Nucleus accumbens (tissue), 56 donors: ENCODE results near the gene GALNS.

Source experiments
- DNase-seq, 56 donors: peaks; one replicate each; lab custom pipeline; 2025; lab: John Stamatoyannopoulos, UW

Gene GALNS

GRCh38 chr16:88878356-88878755 lies 21.6 kb upstream of the GALNS start:
- DNase-seq = no peak

GRCh38 chr16:88877564-88878289 lies 21.0 kb upstream of the GALNS start:
- no peak for DNase-seq

DNA sequence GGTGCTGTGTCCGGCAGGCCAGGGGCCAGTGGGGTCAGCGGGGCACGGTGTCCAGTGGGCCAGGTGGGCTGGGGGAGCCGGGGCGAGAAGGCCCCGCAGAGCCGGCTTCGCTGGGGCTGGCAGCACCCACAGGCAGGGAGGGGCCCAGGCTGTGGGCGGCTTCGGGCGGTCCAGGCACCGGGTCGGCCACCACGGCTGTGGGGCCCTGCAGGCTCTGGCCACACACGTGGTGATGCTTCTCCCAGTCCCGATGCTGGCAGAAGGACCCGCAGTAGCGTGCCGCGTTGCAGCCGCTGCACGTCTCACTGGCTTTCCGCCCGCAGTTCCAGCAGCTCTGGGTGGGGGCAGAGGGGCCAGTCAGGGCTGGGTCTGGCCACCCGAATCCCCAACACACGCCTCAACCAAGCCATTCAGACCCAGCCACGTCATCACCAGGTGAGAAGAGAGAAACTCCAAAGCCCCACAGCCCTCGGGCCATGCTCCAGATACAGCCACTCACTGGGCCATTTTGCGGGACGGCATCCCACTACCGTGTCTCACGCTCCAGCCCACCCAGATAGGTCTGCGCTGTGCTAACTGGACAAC lies 20.3 kb upstream of the GALNS start:
- no peak for DNase-seq

GRCh38 chr16:88875703-88876234 lies 19.0 kb upstream of the GALNS start:
- DNase-seq = no peak

DNA sequence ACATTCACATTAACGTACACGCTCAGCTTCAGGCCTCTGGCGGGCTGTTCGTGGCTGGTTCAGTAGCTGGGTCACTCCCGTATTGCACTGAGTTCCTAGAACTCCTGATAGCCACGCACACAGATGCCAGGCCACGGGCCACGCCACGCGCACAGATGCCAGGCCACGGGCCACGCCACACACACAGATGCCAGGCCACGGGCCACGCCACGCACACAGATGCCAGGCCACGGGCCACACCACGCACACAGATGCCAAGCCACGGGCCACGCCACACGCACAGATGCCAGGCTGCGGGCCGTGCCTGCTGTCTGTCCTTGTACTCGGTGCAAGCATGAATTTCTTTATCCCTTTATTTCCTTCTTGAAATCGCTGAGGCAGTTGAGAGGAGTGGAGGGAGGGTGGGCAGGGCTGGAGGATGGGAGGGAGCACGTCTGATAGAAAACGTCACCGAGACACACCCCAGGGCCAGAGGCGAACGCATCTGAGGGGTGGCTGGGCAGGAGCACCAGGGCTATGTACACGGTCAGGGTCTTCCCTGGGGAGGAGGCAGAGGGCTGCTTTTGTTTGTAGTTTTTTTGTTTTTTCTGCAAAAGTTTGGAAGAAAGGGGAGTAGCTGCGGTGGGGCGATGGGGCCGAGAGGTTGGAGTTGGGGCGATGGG lies 18.3 kb upstream of the GALNS start:
- no peak for DNase-seq

DNA sequence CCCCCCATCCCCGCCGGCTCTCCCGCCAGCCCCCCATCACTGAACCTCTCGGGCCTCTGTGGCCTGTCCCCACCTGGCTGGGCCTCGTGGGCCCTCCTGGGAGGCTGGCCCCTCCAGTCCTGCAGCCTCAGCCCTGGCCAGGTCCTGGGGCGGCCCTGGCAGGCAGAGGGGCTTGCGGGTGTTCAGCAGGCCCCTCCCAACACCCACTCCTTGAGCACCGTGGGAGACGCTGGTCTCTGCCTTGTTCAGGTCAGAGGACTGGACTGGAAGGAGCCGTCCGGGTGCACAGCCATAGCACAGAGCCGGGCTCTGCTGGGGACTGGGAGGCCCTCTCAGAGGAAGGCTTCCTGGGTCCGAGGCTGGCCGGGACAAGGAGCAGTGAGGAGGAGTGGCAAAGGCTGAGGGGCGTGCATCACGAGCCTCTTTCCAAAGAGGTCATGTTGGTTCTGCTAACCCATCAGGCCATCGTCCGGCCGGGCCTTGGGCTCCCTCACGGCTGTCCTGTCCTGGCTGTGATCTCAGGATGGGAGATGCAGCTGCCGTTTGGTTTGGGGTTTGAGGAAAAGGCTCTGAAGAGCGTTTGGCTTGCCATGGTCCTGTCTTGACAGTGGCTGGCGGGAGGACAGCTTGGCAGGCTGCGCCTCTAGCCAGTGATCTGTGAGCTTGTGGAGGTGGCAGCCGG lies 16.0 kb upstream of the GALNS start:
- no peak for DNase-seq

- no peak for DNase-seq
Measured at GRCh38 chr16:88871730-88872416, 15.1 kb upstream of the GALNS start.

GRCh38 chr16:88871349-88871702 lies 14.6 kb upstream of the GALNS start:
- no peak for DNase-seq

DNA sequence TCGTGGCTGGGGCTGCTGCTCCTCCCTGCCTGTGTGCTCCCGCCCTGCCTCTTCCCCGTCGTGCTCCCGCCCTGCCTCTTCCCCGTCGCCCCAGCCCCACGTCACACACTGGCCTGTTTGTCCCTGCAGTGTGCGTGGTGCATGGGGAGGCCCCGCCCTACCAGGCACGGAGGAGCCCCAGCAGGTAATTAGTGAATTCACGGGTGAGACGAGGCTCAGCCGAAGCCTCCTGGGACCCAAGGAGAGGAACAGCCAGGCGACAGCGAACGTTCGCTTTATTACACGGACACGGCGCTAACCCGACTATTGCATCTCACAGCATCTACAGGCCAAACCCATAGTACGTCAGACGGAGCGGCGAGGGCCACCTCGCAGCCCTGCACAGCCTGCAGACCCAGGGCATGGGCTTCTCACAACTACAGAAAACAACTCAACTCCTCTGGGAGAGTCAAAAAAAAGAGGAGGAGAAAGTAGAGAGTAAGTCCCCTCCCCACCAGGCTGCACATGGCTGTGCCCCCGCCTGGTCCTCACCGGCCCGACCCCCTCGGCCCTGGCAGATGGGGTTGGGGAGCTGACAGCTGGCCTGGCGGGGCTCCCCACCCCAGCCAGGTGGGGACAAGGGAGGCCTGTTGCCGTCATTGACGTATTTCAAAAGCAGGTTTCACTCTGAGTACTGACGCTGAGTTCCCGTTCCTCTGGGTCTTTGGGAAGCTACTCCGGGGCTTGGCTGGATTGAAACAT lies 14.0 kb upstream of the GALNS start:
- DNase-seq = no peak

DNA sequence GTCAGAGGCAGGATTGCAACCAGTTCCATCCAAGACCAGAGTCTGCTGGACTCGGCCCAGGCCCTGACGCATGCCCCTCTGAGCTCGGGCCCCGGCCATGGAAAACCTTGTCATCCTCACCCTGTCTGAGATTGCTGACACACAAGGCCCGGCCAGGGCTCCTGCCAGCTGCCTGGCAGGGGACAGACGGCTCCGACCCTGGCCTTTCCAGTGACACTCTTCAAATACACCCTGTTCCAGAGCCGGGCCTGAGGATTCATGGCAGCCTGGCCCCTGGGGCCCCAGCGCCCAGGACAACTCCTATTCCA lies 12.9 kb upstream of the GALNS start:
- DNase-seq = no peak

DNA sequence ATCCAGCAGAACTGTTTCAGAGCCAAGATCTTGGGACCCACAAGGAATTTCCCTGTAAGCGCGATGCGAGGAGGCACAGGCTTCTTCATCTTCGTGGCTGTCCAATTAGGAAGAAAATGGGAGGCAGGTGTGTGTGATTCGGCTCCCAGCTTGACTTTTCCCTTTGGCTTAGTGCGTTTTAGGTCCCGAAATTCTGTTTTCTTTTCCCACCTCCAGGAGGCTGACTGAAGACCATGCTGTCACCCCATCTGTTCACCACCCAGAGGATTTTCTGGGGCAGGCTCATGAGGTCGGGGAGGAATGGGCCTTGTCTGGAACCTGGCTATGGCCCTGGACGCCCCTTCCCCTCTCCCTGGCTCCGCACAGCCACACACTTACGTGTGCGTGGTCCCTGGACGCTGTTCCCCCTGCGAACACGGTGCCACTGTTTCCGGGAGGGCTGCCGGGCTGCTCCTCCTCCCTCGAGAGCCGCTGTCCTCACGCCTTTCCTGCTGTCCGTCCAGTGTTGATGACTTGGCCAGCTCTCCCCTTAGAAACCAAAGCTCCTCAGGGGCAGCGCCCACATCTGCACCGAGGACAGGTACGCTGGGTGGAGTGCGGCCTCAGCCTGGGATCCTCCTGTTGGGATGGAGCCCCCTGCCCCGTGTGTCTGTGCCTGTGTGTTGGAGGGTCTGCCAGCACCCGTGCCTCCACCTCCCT lies 12.4 kb upstream of the GALNS start:
- no peak for DNase-seq

- DNase-seq = no peak
Measured at GRCh38 chr16:88867581-88868246, 11.0 kb upstream of the GALNS start.

DNA sequence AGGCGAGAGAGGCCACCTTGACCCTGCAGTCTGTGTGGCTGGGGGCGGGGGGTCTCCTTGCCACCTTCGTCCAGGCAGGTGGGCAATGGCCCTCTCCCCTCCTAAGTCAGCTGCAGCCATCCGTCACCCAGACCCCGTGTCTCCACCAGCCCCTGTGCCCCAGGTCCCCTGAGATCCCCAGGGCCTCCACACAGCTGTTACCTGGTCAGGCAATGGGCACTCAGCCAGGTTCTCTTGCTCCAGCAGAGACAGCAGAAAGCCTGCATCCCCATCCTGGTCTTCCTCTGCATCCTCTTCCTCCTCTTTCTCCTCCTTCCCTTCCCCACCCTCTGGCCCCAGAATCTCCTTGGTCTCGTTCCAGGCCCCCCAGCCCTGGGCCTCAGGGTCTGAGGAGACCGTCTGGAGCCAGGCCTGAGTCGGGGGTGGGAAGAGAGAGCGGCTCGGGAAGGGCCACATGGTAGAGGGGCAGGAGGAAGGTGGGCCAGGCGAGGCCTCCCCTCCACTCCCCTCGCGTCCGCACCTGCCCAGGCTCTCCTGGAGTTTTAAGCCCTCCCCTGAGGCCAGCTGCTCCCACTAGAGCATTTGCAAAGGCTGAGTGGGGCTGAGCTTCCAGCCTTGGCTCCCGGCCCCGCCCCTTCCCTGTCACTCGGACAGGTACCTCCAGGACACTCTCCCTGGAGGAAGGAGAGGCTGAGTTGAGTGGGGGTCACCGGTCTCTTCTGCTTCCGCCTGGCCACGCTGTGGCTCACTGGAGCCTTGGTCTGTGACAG lies 9.6 kb upstream of the GALNS start, which contains the start of gene PABPN1L:
Gene PABPN1L (minus strand): TSS at position 510 of the 770 bp plus-strand sequence. CDS start 54 bp downstream, at position 456.
- no peak for DNase-seq

- no peak for DNase-seq
Measured at GRCh38 chr16:88865742-88866141, 9.0 kb upstream of the GALNS start.

DNA sequence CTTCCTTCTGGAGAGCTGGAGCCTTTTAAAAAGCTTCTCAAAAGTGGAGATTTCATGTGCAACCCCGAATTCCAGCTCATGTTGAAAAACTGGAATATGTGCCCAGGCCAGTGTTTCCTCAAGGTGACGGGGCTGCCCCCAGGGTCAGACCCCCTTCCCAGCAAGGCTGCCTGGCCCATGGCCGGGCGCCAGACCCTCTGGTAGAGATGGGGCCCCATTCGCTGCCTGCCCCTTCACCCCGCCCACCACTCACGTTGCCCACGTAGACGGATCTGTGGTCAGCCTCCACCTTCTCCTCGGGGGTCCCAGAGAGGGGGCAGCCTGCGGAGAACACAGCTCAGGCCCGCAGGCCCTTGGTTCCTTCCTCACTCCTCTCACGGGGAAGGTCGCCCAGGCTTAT lies 8.6 kb upstream of the GALNS start:
- DNase-seq = no peak

GRCh38 chr16:88864521-88864920 lies 7.8 kb upstream of the GALNS start:
- DNase-seq = no peak

GRCh38 chr16:88864099-88864498 lies 7.4 kb upstream of the GALNS start:
- no peak for DNase-seq

GRCh38 chr16:88863426-88863825 lies 6.7 kb upstream of the GALNS start:
- no peak for DNase-seq
